Loucy (cell line): Measurements from ENCODE around the gene SMYD4.

Experiments used
- EZH2phosphoT487 ChIP-seq: fragments of 200-600 bp; IDR thresholded peaks from 2 replicates; pipeline ENCODE4 v1.6.1; 2018; ENCODE audit warnings: antibody characterized with exemption, mild to moderate bottlenecking, moderate library complexity, borderline replicate concordance
- TF ChIP-seq, protein P1 (sequence below): fragments of 200-600 bp; sonication (generic); conservative IDR thresholded peaks from 2 replicates; pipeline ENCODE4 v1.5.1; 2014; ENCODE audit warnings: mild to moderate bottlenecking, antibody characterized with exemption, low read length

GRCh38 chr17:1737531-1738291, 92.0 kb downstream of the SMYD4 start:
- TF ChIP-seq, protein P1, sequence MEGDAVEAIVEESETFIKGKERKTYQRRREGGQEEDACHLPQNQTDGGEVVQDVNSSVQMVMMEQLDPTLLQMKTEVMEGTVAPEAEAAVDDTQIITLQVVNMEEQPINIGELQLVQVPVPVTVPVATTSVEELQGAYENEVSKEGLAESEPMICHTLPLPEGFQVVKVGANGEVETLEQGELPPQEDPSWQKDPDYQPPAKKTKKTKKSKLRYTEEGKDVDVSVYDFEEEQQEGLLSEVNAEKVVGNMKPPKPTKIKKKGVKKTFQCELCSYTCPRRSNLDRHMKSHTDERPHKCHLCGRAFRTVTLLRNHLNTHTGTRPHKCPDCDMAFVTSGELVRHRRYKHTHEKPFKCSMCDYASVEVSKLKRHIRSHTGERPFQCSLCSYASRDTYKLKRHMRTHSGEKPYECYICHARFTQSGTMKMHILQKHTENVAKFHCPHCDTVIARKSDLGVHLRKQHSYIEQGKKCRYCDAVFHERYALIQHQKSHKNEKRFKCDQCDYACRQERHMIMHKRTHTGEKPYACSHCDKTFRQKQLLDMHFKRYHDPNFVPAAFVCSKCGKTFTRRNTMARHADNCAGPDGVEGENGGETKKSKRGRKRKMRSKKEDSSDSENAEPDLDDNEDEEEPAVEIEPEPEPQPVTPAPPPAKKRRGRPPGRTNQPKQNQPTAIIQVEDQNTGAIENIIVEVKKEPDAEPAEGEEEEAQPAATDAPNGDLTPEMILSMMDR = no peak
- no peak for TF ChIP-seq EZH2phosphoT487
